HCT116 (cell line): ENCODE measurements around the gene TANGO6. TPM values are rescaled to one million over a fixed set of nuclear protein-coding genes. Genes with fewer than 3 reads are reported as not detected.

Experiments used
- ATAC-seq: fragments of 200-7000 bp; cut with Tn5 transposase; 2 replicates; pipeline ENCODE4 v1.9.1; 2020; ENCODE audit warnings: mild to moderate bottlenecking, moderate library complexity
- BruUV-seq: library from RNA; stranded (reverse); fragments of 400-500 nt; replicated peaks from 2 replicates; lab custom pipeline; 2021; lab: Mats Ljungman, UMichigan
- CTCF ChIA-PET: fragments of 300-600 bp; sonication (Branson Sonifier 250); formaldehyde crosslinking; loops from one replicate; lab custom pipeline; 2021; ENCODE audit warnings: antibody characterized with exemption; lab: Charles Lee
- POLR2A ChIA-PET: fragments of 300-600, 350-600 bp; sonication (Branson Sonifier 250); formaldehyde crosslinking; loops from one replicate; lab custom pipeline; 2021; ENCODE audit warnings: antibody characterized with exemption; lab: Charles Lee
- RAD21 ChIA-PET, 2 experiments: fragments of 300-600 bp; sonication (Branson Sonifier 250); formaldehyde crosslinking; loops; one replicate each; lab custom pipeline; 2023; ENCODE audit warnings: low total read pairs in 2 of 2; ENCODE audit not compliant: uncharacterized antibody in 2 of 2, unreplicated experiment in 2 of 2, low non-redundant PET in 1 of 2; lab: Charles Lee
- DNase-seq: peaks from one replicate; pipeline ENCODE4 v3.0.0-alpha.2; 2010; ENCODE audit warnings: low read depth, low spot score
- H2AFZ ChIP-seq: fragments of 200-600 bp; shearing (Covaris generic), sonication (generic); 2 replicates; pipeline ENCODE4 v1.6.1; 2017; ENCODE audit warnings: low read depth, mixed run types, mixed read lengths, antibody characterized with exemption, low read length; ENCODE audit not compliant: poor library complexity, severe bottlenecking
- H3K27ac ChIP-seq: 2 replicates; pipeline ENCODE4 v1.5.1; 2012; ENCODE audit warnings: low read depth, low read length
- H3K27me3 ChIP-seq: fragments of 200-600 bp; sonication (generic); 2 replicates; pipeline ENCODE4 v1.6.1; 2016; ENCODE audit warnings: mixed run types, low read length, mixed read lengths; ENCODE audit not compliant: insufficient read depth
- H3K36me3 ChIP-seq, 2 experiments: fragments of 200-500 bp in 1 of 2; fragments of 200-600 bp in 1 of 2; sonication (Bioruptor generic) in 1 of 2; sonication (generic) in 1 of 2; 2 replicates each; pipeline versions ENCODE4 v1.5.1 to v1.6.1; 2014 to 2016; ENCODE audit warnings: low read length in 2 of 2, inconsistent platforms in 1 of 2, mixed read lengths in 1 of 2, mixed run types in 1 of 2; ENCODE audit not compliant: insufficient read depth in 2 of 2, control insufficient read depth in 1 of 2
- H3K4me1 ChIP-seq, 2 experiments: fragments of 200-600 bp in 1 of 2; sonication (generic) in 1 of 2; 2 replicates each; pipeline versions ENCODE4 v1.5.1 to v1.6.1; 2012 to 2017; ENCODE audit warnings: low read length in 2 of 2, inconsistent platforms in 1 of 2, mild to moderate bottlenecking in 1 of 2, mixed read lengths in 1 of 2, mixed run types in 1 of 2, moderate library complexity in 1 of 2; ENCODE audit not compliant: insufficient read depth in 2 of 2, control insufficient read depth in 1 of 2
- H3K4me2 ChIP-seq: fragments of 200-600 bp; sonication (generic); 2 replicates; pipeline ENCODE4 v1.6.1; 2017; ENCODE audit warnings: mixed run types, low read length, mixed read lengths
- H3K4me3 ChIP-seq, 2 experiments: fragments of 200-600 bp in 1 of 2; sonication (generic) in 1 of 2; replicated peaks in 1 of 2; 2 replicates each; pipeline ENCODE4 v1.5.1; 2011 to 2016; ENCODE audit warnings: low read length in 2 of 2, control low read depth in 1 of 2, low read depth in 1 of 2, mild to moderate bottlenecking in 1 of 2, mixed read lengths in 1 of 2, mixed run types in 1 of 2
- H3K79me2 ChIP-seq: fragments of 200-600 bp; sonication (generic); 2 replicates; pipeline ENCODE4 v1.6.1; 2017; ENCODE audit warnings: mild to moderate bottlenecking, mixed run types, low read length, moderate library complexity, mixed read lengths; ENCODE audit not compliant: insufficient read depth
- H3K9ac ChIP-seq: fragments of 200-600 bp; sonication (generic); 2 replicates; pipeline ENCODE4 v1.6.1; 2016; ENCODE audit warnings: low read length, mixed read lengths
- H3K9me2 ChIP-seq: fragments of 200-600 bp; sonication (generic), shearing (Covaris generic); 2 replicates; pipeline ENCODE4 v1.6.1; 2017; ENCODE audit warnings: mixed run types, mild to moderate bottlenecking, moderate library complexity; ENCODE audit not compliant: insufficient read depth
- H3K9me3 ChIP-seq, 2 experiments: fragments of 200-500 bp in 1 of 2; fragments of 200-600 bp in 1 of 2; sonication (Bioruptor generic) in 1 of 2; sonication (generic) in 1 of 2; 2 replicates each; pipeline ENCODE4 v1.6.1; 2014 to 2017; ENCODE audit warnings: low read length in 2 of 2, mixed read lengths in 2 of 2, inconsistent platforms in 1 of 2, low read depth in 1 of 2, mild to moderate bottlenecking in 1 of 2, mixed run types in 1 of 2, moderate library complexity in 1 of 2; ENCODE audit not compliant: control insufficient read depth in 1 of 2, insufficient read depth in 1 of 2
- H4K20me1 ChIP-seq: fragments of 200-600 bp; sonication (generic), shearing (Covaris generic); 2 replicates; pipeline ENCODE4 v1.6.1; 2017; ENCODE audit warnings: mixed run types, mild to moderate bottlenecking, moderate library complexity; ENCODE audit not compliant: insufficient read depth
- EZH2 ChIP-seq: fragments of 200-600 bp; sonication (generic); IDR thresholded peaks from 2 replicates; pipeline ENCODE4 v1.6.1; 2017; ENCODE audit warnings: antibody characterized with exemption, mixed run types
- POLR2A ChIP-seq: IDR thresholded peaks from 2 replicates; pipeline ENCODE4 v1.7.0; 2011; ENCODE audit warnings: borderline replicate concordance; ENCODE audit not compliant: insufficient read depth, insufficient read length; ENCODE audit errors: extremely low read depth
- POLR2AphosphoS5 ChIP-seq: IDR thresholded peaks from 2 replicates; pipeline ENCODE4 v1.6.1; 2011; ENCODE audit warnings: mild to moderate bottlenecking, low read depth, low read length, moderate library complexity
- RAD21 ChIP-seq: IDR thresholded peaks from 2 replicates; pipeline ENCODE4 v1.6.1; 2012; ENCODE audit warnings: low read depth, mild to moderate bottlenecking
- SP1 ChIP-seq: IDR thresholded peaks from 2 replicates; pipeline ENCODE4 v1.6.1; 2012; ENCODE audit warnings: low read depth
- TCF7L2 ChIP-seq: IDR thresholded peaks from 2 replicates; pipeline ENCODE4 v1.7.0; 2011; ENCODE audit warnings: borderline replicate concordance, inconsistent platforms; ENCODE audit not compliant: insufficient read depth, insufficient read length; ENCODE audit errors: extremely low read depth
- ZNF274 ChIP-seq: fragments of 200-500 bp; sonication (Bioruptor generic); IDR thresholded peaks from 2 replicates; pipeline ENCODE4 v1.6.1; 2014; ENCODE audit warnings: mild to moderate bottlenecking, low read depth, low read length, inconsistent platforms
- intact Hi-C: fragments of 100-400 bp; cut with micrococcal nuclease; formaldehyde crosslinking; loops from 2 replicates; pipeline ENCODE4 v1.10.0; 2022
- total RNA-seq: library from RNA; stranded (reverse); gene quantifications from one replicate; pipeline ENCODE4 v1.2.1, GENCODE V29; 2021; ENCODE audit not compliant: unreplicated experiment
- TF ChIP-seq, protein P1 (sequence below): IDR thresholded peaks from 2 replicates; pipeline ENCODE4 v1.6.1; 2012

TANGO6 gene
- total RNA-seq, 1 experiment from 2014 or later = 16.4 TPM

GRCh38 chr16:69118994-69119393 lies 275.7 kb downstream of the TANGO6 start:
- no peak overlapping the region for H3K4me3 ChIP-seq
- H3K79me2 ChIP-seq = peaks cover 55% of the 10 kb centered on the region
- H3K36me3 ChIP-seq = peaks cover 41 to 76% of the 10 kb centered on the region in 2 experiments
- ChIA-PET RAD21 (no interaction called here), POLR2A (interaction anchor here (0.9 kb wide), 1 partner anchor 11 kb away, joined by 3 read pairs; no protein-coding TSS in a partner anchor), CTCF (interaction anchor here (1.0 kb wide), 1 partner anchor 216 kb away, joined by 3 read pairs; no protein-coding TSS in a partner anchor)
- ATAC-seq (peak; percentile 9; the same call in 1 of the 2 replicates), DNase-seq (no peak)
- H4K20me1 ChIP-seq = peaks cover 11% of the 10 kb centered on the region; the same call in 1 of the 2 replicates
- no peak overlapping the region for H3K27ac ChIP-seq
- no peak overlapping the region for H3K9ac ChIP-seq
- no TSS peak for BruUV-seq
- no peaks in the 10 kb centered on the region for H3K9me3 ChIP-seq
- H3K27me3 ChIP-seq = no peaks in the 10 kb centered on the region
- no peak overlapping the region for H2AFZ ChIP-seq
- intact Hi-C loops = no loop called here
- H3K9me2 ChIP-seq = no peaks in the 10 kb centered on the region
- peaks cover 0 to 8% of the 10 kb centered on the region in 2 experiments; a peak in 2 of 4 replicates for H3K4me1 ChIP-seq
- H3K4me2 ChIP-seq = no peak overlapping the region
- TF ChIP-seq, protein P1, sequence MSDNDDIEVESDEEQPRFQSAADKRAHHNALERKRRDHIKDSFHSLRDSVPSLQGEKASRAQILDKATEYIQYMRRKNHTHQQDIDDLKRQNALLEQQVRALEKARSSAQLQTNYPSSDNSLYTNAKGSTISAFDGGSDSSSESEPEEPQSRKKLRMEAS = no peak
- TF ChIP-seq, all 23 proteins: peak for 0

DNA sequence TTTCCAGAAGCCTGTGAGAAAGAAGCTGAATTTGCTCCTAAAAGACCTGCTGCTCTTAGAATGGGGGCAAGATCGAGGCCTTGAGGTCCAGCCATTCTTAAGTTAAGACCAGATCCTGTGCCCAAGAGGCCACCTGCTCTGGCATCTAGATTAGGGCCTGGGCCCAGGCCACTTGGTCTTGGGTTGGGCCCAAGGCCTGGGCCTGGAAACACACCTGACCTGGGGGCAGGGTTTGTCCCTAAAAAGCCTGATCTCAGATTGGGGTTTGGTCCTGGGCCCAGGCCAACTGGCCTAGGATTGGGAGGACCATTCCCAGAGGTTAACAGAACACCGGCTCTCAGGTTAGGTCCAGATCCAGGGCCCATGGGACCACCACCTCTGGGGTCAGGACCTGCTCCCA lies 276.2 kb downstream of the TANGO6 start:
- no peak overlapping the region for H3K4me2 ChIP-seq
- H4K20me1 ChIP-seq = peaks cover 11% of the 10 kb centered on the region; the same call in 1 of the 2 replicates
- H2AFZ ChIP-seq = no peak overlapping the region
- ChIA-PET CTCF (no interaction called here), POLR2A (no interaction called here), RAD21 (no interaction called here)
- H3K9ac ChIP-seq = no peak overlapping the region
- peaks cover 0 to 10% of the 10 kb centered on the region in 2 experiments; a peak in 2 of 4 replicates for H3K4me1 ChIP-seq
- H3K79me2 ChIP-seq = peaks cover 55% of the 10 kb centered on the region
- peaks cover 38 to 70% of the 10 kb centered on the region in 2 experiments for H3K36me3 ChIP-seq
- ATAC-seq (no peak), DNase-seq (no peak)
- TF ChIP-seq POLR2AphosphoS5 (no peak), ZNF274 (no peak), RAD21 (no peak), EZH2 (no peak), SP1 (no peak), POLR2A (no peak), TCF7L2 (no peak)
- no peak overlapping the region for H3K4me3 ChIP-seq
- H3K9me2 ChIP-seq = no peaks in the 10 kb centered on the region
- H3K27ac ChIP-seq = no peak overlapping the region
- BruUV-seq = no TSS peak
- H3K27me3 ChIP-seq = no peaks in the 10 kb centered on the region
- H3K9me3 ChIP-seq = no peaks in the 10 kb centered on the region
- intact Hi-C loops = no loop called here
